ENCODE data around the gene DEFB129. TPM values are rescaled to one million over a fixed set of nuclear protein-coding genes. Genes with fewer than 3 reads are reported as not detected.
A peak's percentile ranks its signal among the peaks of the same experiment; 100 is the strongest.

DEFB129 gene
- total RNA-seq, 2 experiments from 2014 or later: not detected

DNA sequence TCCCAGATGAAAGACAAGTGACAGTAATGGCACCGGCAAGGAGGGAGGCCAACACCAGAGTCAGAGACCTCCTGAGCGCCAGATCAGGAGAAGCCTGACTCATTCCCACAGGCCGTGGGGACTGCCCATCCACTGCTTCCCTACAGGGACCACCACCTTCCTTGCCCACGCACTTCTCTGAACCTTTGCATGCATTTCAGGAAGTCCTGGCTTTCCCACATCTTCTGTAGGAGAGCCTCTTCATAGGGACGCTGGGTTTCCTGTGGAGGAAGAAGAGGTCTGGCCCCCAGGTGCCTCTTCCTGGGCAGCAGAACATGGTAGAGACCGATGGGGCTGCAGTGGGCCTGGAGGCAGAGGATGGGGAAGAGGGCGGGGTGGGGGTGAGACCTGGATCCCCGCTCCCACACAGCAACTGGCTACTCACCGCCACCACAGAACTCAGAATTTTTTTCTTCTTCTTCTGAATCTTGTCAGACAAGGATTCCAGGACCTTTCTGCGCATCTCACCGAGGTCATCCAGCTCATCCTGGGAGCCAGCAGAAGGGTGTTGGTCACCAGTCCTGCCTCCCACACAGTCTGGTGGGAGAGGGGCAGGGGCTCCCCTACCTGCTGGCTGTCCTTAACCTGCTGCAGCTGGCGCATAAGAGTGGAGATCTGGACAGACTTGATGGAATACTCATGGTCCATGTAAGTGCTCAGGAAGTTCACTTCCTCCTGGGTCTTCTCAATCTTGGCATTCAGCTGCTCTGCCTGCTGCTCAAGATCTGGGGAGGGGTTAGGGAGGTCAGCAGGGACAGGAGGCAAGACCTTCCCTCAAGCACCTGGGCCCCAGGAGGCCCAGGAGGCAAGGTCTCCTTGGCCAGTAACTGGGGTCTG is 49.8 kb downstream of the DEFB129 start:
- POLR2A ChIA-PET: no interaction called here
- no peak overlapping the region for H2AFZ ChIP-seq (ENCODE audit: low read length)
- H3K79me2 ChIP-seq (ENCODE audit: insufficient read depth, low read depth, low read length): no peaks in the 10 kb centered on the region
- CTCF ChIA-PET (ENCODE audit: unreplicated experiment): no interaction called here
- H3K9me3 ChIP-seq (ENCODE audit: low read length): no peaks in the 10 kb centered on the region
- no peaks in the 10 kb centered on the region for H3K4me1 ChIP-seq (ENCODE audit: insufficient read depth, low read length, poor library complexity, severe bottlenecking)
- no peaks in the 10 kb centered on the region for H3K9me2 ChIP-seq (ENCODE audit: insufficient read depth, low read length)
- no peak overlapping the region for H3K4me3 ChIP-seq (ENCODE audit: low read depth, low read length, poor library complexity, severe bottlenecking)
- no peak for DNase-seq (ENCODE audit: low spot score)
- BruUV-seq (replicated peaks): TSS peak; percentile 62
- H3K27ac ChIP-seq (ENCODE audit: low read depth, low read length, poor library complexity, severe bottlenecking): no peak overlapping the region
- H3K36me3 ChIP-seq (ENCODE audit: insufficient read depth, low read length): peaks cover 11% of the 10 kb centered on the region; the same call in 1 of the 2 replicates
- no peak for TF ChIP-seq CTCF (conservative IDR thresholded peaks at IDR 0.05; ENCODE audit: low read length)
- TF ChIP-seq EZH2phosphoT487 (IDR thresholded peaks at IDR 0.05; ENCODE audit: borderline replicate concordance, low read depth, low read length): no peak
- H4K20me1 ChIP-seq (ENCODE audit: insufficient read depth, low read length): no peaks in the 10 kb centered on the region
- intact Hi-C loops (cut with micrococcal nuclease; ENCODE audit: unreplicated experiment): no loop called here
- no peak overlapping the region for H3K4me2 ChIP-seq (ENCODE audit: low read length)

DNA sequence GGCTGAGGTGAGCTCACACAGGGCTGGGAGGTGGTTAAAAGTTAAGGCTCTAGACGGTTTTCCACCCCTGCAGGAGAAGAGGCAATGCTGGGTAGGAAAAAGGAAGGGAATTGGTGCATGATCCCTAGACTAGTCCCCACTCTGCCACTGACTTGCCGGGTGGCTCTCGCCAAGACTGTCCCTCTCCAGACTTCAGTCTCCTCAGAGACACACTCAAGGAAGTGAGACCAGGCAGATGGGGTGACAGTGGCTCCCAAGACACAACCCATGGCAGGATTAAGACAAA is 50.4 kb downstream of the DEFB129 start:
- ChIA-PET POLR2A (no interaction called here), CTCF (ENCODE audit: unreplicated experiment) (no interaction called here)
- Histone ChIP-seq H3K4me1 (ENCODE audit: insufficient read depth, low read length, poor library complexity, severe bottlenecking) (no peaks in the 10 kb centered on the region), H3K36me3 (ENCODE audit: insufficient read depth, low read length) (peaks cover 11% of the 10 kb centered on the region; the same call in 1 of the 2 replicates), H3K9me3 (ENCODE audit: low read length) (no peaks in the 10 kb centered on the region), H2AFZ (ENCODE audit: low read length) (no peak overlapping the region), H3K4me3 (ENCODE audit: low read depth, low read length, poor library complexity, severe bottlenecking) (no peak overlapping the region), H4K20me1 (ENCODE audit: insufficient read depth, low read length) (no peaks in the 10 kb centered on the region), H3K79me2 (ENCODE audit: insufficient read depth, low read depth, low read length) (no peaks in the 10 kb centered on the region), H3K4me2 (ENCODE audit: low read length) (no peak overlapping the region), H3K27ac (ENCODE audit: low read depth, low read length, poor library complexity, severe bottlenecking) (no peak overlapping the region), H3K9me2 (ENCODE audit: insufficient read depth, low read length) (no peaks in the 10 kb centered on the region)
- TF ChIP-seq CTCF (conservative IDR thresholded peaks at IDR 0.05; ENCODE audit: low read length): no peak
- no TSS peak for BruUV-seq (replicated peaks)
- intact Hi-C loops (cut with micrococcal nuclease; ENCODE audit: unreplicated experiment): no loop called here
- DNase-seq (ENCODE audit: low spot score): no peak

DNA sequence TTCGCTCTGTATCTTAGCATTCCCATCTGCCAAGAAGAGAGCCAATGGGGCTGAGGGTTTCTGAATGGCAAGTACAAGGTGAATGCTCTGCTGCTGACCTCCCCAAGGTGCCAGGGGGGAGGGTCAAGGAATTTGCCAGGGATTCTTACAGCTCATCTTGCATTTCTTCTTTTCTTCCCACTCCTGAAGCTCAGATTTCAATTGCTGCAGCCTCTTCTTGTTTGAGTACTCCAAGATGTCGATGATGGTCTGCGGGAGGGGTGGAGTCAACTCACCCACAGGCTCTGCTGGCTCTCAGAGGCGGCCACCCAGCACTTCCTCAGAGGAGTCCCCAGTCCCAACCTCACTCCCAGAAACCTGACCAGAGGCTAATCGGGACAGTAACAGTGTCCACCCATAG is 51.1 kb downstream of the DEFB129 start:
- H3K4me3 ChIP-seq (ENCODE audit: low read depth, low read length, poor library complexity, severe bottlenecking): no peak overlapping the region
- H3K27ac ChIP-seq (ENCODE audit: low read depth, low read length, poor library complexity, severe bottlenecking): no peak overlapping the region
- H3K9me3 ChIP-seq (ENCODE audit: low read length): no peaks in the 10 kb centered on the region
- peaks cover 11% of the 10 kb centered on the region; the same call in 1 of the 2 replicates for H3K36me3 ChIP-seq (ENCODE audit: insufficient read depth, low read length)
- H3K79me2 ChIP-seq (ENCODE audit: insufficient read depth, low read depth, low read length): no peaks in the 10 kb centered on the region
- TF ChIP-seq CTCF (conservative IDR thresholded peaks at IDR 0.05; ENCODE audit: low read length) (no peak), EZH2phosphoT487 (IDR thresholded peaks at IDR 0.05; ENCODE audit: borderline replicate concordance, low read depth, low read length) (no peak)
- DNase-seq (ENCODE audit: low spot score): no peak
- H2AFZ ChIP-seq (ENCODE audit: low read length): no peak overlapping the region
- H3K9me2 ChIP-seq (ENCODE audit: insufficient read depth, low read length): no peaks in the 10 kb centered on the region
- no TSS peak for BruUV-seq (replicated peaks)
- intact Hi-C loops (cut with micrococcal nuclease; ENCODE audit: unreplicated experiment): no loop called here
- no peaks in the 10 kb centered on the region for H3K4me1 ChIP-seq (ENCODE audit: insufficient read depth, low read length, poor library complexity, severe bottlenecking)
- no peak overlapping the region for H3K4me2 ChIP-seq (ENCODE audit: low read length)
- ChIA-PET POLR2A (no interaction called here), CTCF (ENCODE audit: unreplicated experiment) (no interaction called here)
- H4K20me1 ChIP-seq (ENCODE audit: insufficient read depth, low read length): no peaks in the 10 kb centered on the region

All from OCI-LY7 (cell line).